Mesendoderm (in vitro differentiated cells): ENCODE measurements around the gene CDC34.

Source experiments
- DNase-seq: peaks from one replicate; pipeline ENCODE4 v3.0.0; 2013
- H2AK5ac ChIP-seq: 2 replicates; pipeline ENCODE4 v1.6.1; 2013; ENCODE audit warnings: low read length, inconsistent platforms
- H2BK120ac ChIP-seq: 2 replicates; pipeline ENCODE4 v1.6.1; 2013; ENCODE audit warnings: low read depth, mild to moderate bottlenecking, low read length, moderate library complexity, mixed read lengths
- H2BK15ac ChIP-seq: replicated peaks from 2 replicates; pipeline ENCODE4 v1.6.1; 2013; ENCODE audit warnings: low read depth, mild to moderate bottlenecking, moderate library complexity
- H2BK5ac ChIP-seq: 2 replicates; pipeline ENCODE4 v1.6.1; 2013; ENCODE audit warnings: low read length, inconsistent platforms
- H3K18ac ChIP-seq: 2 replicates; pipeline ENCODE4 v1.6.1; 2013; ENCODE audit warnings: mild to moderate bottlenecking, low read length, mixed read lengths
- H3K23ac ChIP-seq: one replicate; pipeline ENCODE4 v1.6.1; 2013; ENCODE audit warnings: low read length
- H3K27ac ChIP-seq: 2 replicates; pipeline ENCODE4 v1.5.1; 2013; ENCODE audit warnings: low read depth, mild to moderate bottlenecking, inconsistent platforms, low read length, moderate library complexity
- H3K27me3 ChIP-seq: 2 replicates; pipeline ENCODE4 v1.6.1; 2013; ENCODE audit warnings: low read length, control low read depth, mild to moderate bottlenecking, inconsistent platforms; ENCODE audit not compliant: insufficient read depth, poor library complexity
- H3K36me3 ChIP-seq: 2 replicates; pipeline ENCODE4 v1.6.1; 2013; ENCODE audit warnings: low read length, inconsistent platforms; ENCODE audit not compliant: control insufficient read depth, insufficient read depth
- H3K4ac ChIP-seq: one replicate; pipeline ENCODE4 v1.6.1; 2013; ENCODE audit warnings: low read depth, mild to moderate bottlenecking, low read length, moderate library complexity
- H3K4me1 ChIP-seq: 2 replicates; pipeline ENCODE4 v1.6.1; 2013; ENCODE audit warnings: low read depth, low read length, inconsistent platforms; ENCODE audit not compliant: control insufficient read depth
- H3K4me2 ChIP-seq: 2 replicates; pipeline ENCODE4 v1.6.1; 2013; ENCODE audit warnings: low read length
- H3K4me3 ChIP-seq: 2 replicates; pipeline ENCODE4 v1.5.1; 2013; ENCODE audit warnings: mild to moderate bottlenecking, low read length
- H3K56ac ChIP-seq: one replicate; pipeline ENCODE4 v1.6.1; 2013; ENCODE audit warnings: low read length
- H3K79me1 ChIP-seq: 2 replicates; pipeline ENCODE4 v1.6.1; 2013; ENCODE audit warnings: low read length, inconsistent platforms
- H3K79me2 ChIP-seq: 2 replicates; pipeline ENCODE4 v1.6.1; 2013; ENCODE audit warnings: mild to moderate bottlenecking, low read length; ENCODE audit not compliant: control insufficient read depth, insufficient read depth
- H3K9ac ChIP-seq: 2 replicates; pipeline ENCODE4 v1.6.1; 2013; ENCODE audit warnings: low read length, inconsistent platforms
- H4K5ac ChIP-seq: one replicate; pipeline ENCODE4 v1.6.1; 2013; ENCODE audit warnings: low read length
- H4K8ac ChIP-seq: one replicate; pipeline ENCODE4 v1.6.1; 2013; ENCODE audit warnings: low read depth, mild to moderate bottlenecking, control low read depth, low read length, moderate library complexity
- WGBS: extraction: QIAGEN DNeasy Blood & Tissue Kit; methylation state at CpG from one replicate; pipeline ENCODE4 v1.1.7; 2013; ENCODE audit warnings: low lambda C conversion rate, missing lambda C conversion rate; ENCODE audit not compliant: insufficient coverage; ENCODE audit errors: extremely low coverage; 5-methylcytosine and 5-hydroxymethylcytosine counted together

The CDC34 gene

GRCh38 chr19:518598-519231 is 12.8 kb upstream of the CDC34 start:
- no peak overlapping the region for H3K23ac ChIP-seq
- no peak overlapping the region for H3K4ac ChIP-seq
- no peak overlapping the region for H2AK5ac ChIP-seq
- no peak overlapping the region for H2BK15ac ChIP-seq
- no peak overlapping the region for H4K5ac ChIP-seq
- no peaks in the 10 kb centered on the region for H3K79me1 ChIP-seq
- H2BK120ac ChIP-seq, result no peak overlapping the region
- H3K4me1 ChIP-seq, result peaks cover 3% of the 10 kb centered on the region
- H3K4me2 ChIP-seq, result no peak overlapping the region
- peak overlapping the region; percentile 3 for H3K27ac ChIP-seq
- H2BK5ac ChIP-seq, result no peak overlapping the region
- peak; percentile 68 for DNase-seq
- no peaks in the 10 kb centered on the region for H3K79me2 ChIP-seq
- peak overlapping the region; percentile 70 for H3K56ac ChIP-seq
- H4K8ac ChIP-seq, result no peak overlapping the region
- no peak overlapping the region for H3K18ac ChIP-seq
- no peaks in the 10 kb centered on the region for H3K36me3 ChIP-seq
- no peak overlapping the region for H3K9ac ChIP-seq
- no CpG with 5 or more reads among the region's 58 CpGs for WGBS
- no peaks in the 10 kb centered on the region for H3K27me3 ChIP-seq
- no peak overlapping the region for H3K4me3 ChIP-seq

GRCh38 chr19:519449-519865 is 12.1 kb upstream of the CDC34 start:
- Histone ChIP-seq H3K56ac (no peak overlapping the region), H3K23ac (no peak overlapping the region), H3K4ac (no peak overlapping the region), H2BK15ac (no peak overlapping the region), H3K4me2 (no peak overlapping the region), H3K79me1 (no peaks in the 10 kb centered on the region), H3K9ac (no peak overlapping the region), H3K36me3 (no peaks in the 10 kb centered on the region), H3K4me3 (no peak overlapping the region), H3K79me2 (no peaks in the 10 kb centered on the region), H4K5ac (no peak overlapping the region), H4K8ac (no peak overlapping the region), H2BK5ac (no peak overlapping the region), H2BK120ac (no peak overlapping the region), H3K27me3 (no peaks in the 10 kb centered on the region), H3K18ac (no peak overlapping the region), H2AK5ac (no peak overlapping the region), H3K27ac (no peak overlapping the region), H3K4me1 (peaks cover 3% of the 10 kb centered on the region)
- WGBS, result no CpG with 5 or more reads among the region's 45 CpGs
- no peak for DNase-seq

GRCh38 chr19:522726-523125 is 8.8 kb upstream of the CDC34 start:
- Histone ChIP-seq H3K79me2 (no peaks in the 10 kb centered on the region), H4K5ac (no peak overlapping the region), H3K27ac (no peak overlapping the region), H3K4ac (no peak overlapping the region), H3K18ac (no peak overlapping the region), H2BK5ac (no peak overlapping the region), H4K8ac (no peak overlapping the region), H3K79me1 (no peaks in the 10 kb centered on the region), H3K23ac (no peak overlapping the region), H2AK5ac (no peak overlapping the region), H2BK15ac (no peak overlapping the region), H3K4me1 (no peaks in the 10 kb centered on the region), H2BK120ac (no peak overlapping the region), H3K36me3 (no peaks in the 10 kb centered on the region), H3K4me3 (no peak overlapping the region), H3K27me3 (no peaks in the 10 kb centered on the region), H3K4me2 (no peak overlapping the region), H3K56ac (no peak overlapping the region), H3K9ac (no peak overlapping the region)
- no CpG with 5 or more reads among the region's 12 CpGs for WGBS
- no peak for DNase-seq

- Histone ChIP-seq H2BK120ac (no peak overlapping the region), H3K4me1 (no peaks in the 10 kb centered on the region), H3K4ac (no peak overlapping the region), H3K4me2 (no peak overlapping the region), H3K36me3 (no peaks in the 10 kb centered on the region), H3K27me3 (no peaks in the 10 kb centered on the region), H4K8ac (no peak overlapping the region), H3K79me2 (no peaks in the 10 kb centered on the region), H3K9ac (no peak overlapping the region), H3K4me3 (no peak overlapping the region), H4K5ac (no peak overlapping the region), H2BK5ac (no peak overlapping the region), H2BK15ac (no peak overlapping the region), H3K23ac (no peak overlapping the region), H3K79me1 (no peaks in the 10 kb centered on the region), H3K18ac (no peak overlapping the region), H3K56ac (no peak overlapping the region), H3K27ac (no peak overlapping the region), H2AK5ac (no peak overlapping the region)
- WGBS, result no CpG with 5 or more reads among the region's 29 CpGs
- no peak for DNase-seq
These were observed 7.4 kb upstream of the CDC34 start for GRCh38 chr19:524062-524674.

- no peak overlapping the region for H3K4ac ChIP-seq
- no peak overlapping the region for H4K8ac ChIP-seq
- H3K56ac ChIP-seq, result peak overlapping the region; percentile 56
- no peak overlapping the region for H2BK120ac ChIP-seq
- no peak overlapping the region for H3K4me3 ChIP-seq
- H3K27me3 ChIP-seq, result no peaks in the 10 kb centered on the region
- no peak overlapping the region for H3K27ac ChIP-seq
- no peak overlapping the region for H3K23ac ChIP-seq
- H4K5ac ChIP-seq, result no peak overlapping the region
- no peak overlapping the region for H3K18ac ChIP-seq
- H2BK5ac ChIP-seq, result no peak overlapping the region
- no peaks in the 10 kb centered on the region for H3K79me1 ChIP-seq
- H3K9ac ChIP-seq, result no peak overlapping the region
- H3K36me3 ChIP-seq, result no peaks in the 10 kb centered on the region
- H2AK5ac ChIP-seq, result no peak overlapping the region
- H2BK15ac ChIP-seq, result no peak overlapping the region
- no peak overlapping the region for H3K4me2 ChIP-seq
- no peaks in the 10 kb centered on the region for H3K79me2 ChIP-seq
- H3K4me1 ChIP-seq, result no peaks in the 10 kb centered on the region
- DNase-seq, result no peak
- no CpG with 5 or more reads among the region's 18 CpGs for WGBS
These were observed 6.5 kb upstream of the CDC34 start for GRCh38 chr19:525029-525428.
